HG03135 (cell line): ENCODE results near the gene LIG1.

ENCODE experiments used
- ATAC-seq: cut with Tn5 transposase; IDR thresholded peaks from one replicate; pipeline ENCODE4 v1.9.1; 2021; ENCODE audit warnings: mild to moderate bottlenecking, moderate library complexity; ENCODE audit not compliant: unreplicated experiment

LIG1 gene

GRCh38 chr19:48169939-48170803, at the start of gene LIG1, which contains the start of gene ZSWIM9:
TSS of gene LIG1 (minus strand) at chr19:48170344. CDS start at chr19:48165566, 4,778 bp downstream.
TSS of gene ZSWIM9 (plus strand) at chr19:48170680. CDS start at chr19:48171803, 1,123 bp downstream.
- ATAC-seq: peak; percentile 78

- ATAC-seq: no peak
Observed at GRCh38 chr19:48218997-48219396, 48.9 kb upstream of the LIG1 start.

DNA sequence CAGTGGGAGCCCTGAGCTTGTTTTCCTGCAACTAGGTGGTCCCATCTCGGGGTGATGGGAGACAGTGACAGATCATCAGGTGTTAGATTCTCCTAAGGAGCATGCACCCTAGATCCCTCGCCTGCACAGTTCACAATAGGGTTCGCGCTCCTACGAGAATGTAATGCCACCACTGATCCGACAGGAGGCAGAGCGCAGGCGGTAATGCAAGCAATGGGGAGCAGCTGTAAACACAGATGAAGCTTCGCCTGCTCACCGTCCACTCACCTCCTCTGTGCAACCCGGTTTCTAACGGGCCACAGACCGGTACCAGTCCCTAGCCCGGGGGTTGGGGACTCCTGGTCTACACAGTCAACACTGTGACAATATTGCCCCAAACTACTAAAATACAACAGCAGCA, 46.8 kb upstream of the LIG1 start:
- ATAC-seq: no peak

DNA sequence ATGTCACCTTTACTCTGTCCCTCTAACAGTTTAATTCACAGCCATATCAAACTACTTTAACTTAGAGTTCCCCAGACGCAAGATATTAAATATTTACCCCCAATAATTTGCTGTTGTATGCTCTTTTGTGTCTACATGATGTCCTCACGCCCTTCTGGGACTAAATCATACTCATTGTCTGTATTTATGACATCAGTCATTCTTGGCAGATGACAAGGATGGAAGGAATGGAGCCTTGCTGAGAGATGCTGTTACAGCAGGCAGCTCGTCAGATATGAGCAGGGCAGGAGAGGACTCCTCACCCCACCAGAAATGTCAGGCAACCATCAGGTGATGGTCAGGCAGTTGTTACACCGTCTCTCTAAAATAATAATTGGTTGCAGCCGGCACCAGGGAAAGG, 43.8 kb upstream of the LIG1 start:
- ATAC-seq: no peak

DNA sequence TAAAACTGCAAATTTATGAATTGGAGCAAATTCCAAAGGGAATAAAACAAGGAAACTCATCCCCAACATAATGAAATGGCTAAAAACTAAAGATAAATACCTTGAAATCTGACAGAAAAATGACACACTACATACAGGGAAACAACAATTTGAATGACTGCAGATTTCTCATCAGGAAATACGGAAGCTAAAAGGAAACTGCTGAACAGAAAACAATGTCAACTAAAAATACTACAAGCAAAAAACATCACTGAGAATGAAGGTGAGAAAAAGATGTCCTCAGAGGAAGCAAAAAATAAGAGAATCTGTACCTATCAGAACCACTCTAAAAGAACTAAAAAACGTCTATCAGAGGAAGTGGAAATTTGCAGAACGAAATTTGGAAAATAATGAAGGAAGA, 39.9 kb upstream of the LIG1 start:
- ATAC-seq: no peak

- no peak for ATAC-seq
Observed at GRCh38 chr19:48206397-48207093, 36.4 kb upstream of the LIG1 start.

DNA sequence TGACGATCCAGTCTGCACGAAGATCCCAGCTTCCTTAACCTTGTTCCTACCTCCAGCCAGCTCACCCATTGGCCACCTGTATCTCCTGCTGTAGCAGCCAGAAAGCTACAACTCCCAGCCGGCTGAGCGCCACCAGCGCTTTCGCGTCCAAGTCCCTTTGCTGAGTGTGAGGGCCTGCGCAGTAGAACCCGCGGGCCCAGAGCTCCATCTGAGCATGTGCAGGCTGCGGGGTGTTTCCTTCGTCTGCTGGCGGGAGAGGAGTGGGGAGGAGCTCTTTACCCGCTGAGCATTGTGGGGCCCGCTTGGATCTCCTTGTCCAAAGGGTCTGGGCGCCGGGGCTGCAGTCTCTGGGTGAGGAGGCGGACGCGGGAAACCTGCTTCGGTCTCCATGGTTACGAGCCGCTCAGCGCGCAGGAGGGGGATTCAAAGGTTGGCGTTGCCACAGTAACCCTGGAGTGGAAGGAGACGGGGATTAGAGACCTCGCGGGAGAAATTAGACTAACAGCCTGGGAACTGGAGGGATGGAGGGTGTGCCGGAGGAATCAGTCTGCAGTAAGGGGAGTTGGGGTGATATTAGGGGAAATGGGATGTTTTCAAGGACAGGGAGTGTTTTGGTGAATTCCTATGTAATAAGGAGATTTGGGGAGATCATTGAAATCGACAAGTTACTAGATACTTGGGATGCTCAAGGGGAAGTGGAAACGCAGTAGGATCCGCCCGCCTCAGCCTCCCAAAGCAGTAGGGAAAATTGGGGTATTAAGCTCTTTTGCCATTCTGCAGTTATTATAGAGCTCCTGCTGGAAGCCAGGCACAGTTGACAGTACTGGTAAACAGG, 33.9 kb upstream of the LIG1 start:
- ATAC-seq: peak; percentile 89

- ATAC-seq: no peak
Observed at GRCh38 chr19:48203222-48203793, 33.2 kb upstream of the LIG1 start.

DNA sequence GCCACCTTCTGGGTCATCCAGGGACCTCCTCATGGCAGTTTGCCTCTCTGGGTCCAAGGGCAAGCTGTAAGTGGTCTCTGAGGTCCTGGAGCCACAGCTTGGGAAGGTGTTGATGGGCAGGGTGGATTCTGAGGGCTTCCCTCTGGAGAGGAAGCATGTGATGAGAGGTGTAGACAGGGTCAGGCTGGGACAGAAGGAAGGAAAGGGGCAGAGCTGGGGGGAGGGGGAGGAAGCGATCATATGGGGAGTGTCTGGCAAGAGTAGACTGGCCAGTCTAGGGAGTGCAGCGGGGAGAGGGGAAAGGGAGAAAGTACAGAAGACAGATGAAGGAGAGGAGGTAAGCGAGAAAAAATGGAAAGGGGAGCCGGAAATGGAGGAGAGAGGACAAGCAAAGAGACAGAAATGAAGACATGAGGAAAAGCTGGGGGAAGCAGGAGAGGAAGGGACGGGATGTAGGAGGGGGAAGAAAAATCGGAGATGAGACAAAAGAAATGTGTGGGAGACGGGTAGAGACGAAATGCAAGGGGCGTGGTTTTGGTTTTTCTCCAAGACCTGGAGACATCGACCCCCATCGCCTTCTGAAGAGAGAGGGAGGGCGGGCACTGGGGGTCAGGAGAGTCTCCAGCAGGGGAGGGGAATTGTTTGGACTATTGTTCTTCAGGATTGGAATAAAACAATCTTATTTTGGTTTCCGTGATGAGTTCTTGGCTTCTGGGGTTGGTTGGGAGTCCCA, 27.0 kb upstream of the LIG1 start:
- ATAC-seq: no peak

DNA sequence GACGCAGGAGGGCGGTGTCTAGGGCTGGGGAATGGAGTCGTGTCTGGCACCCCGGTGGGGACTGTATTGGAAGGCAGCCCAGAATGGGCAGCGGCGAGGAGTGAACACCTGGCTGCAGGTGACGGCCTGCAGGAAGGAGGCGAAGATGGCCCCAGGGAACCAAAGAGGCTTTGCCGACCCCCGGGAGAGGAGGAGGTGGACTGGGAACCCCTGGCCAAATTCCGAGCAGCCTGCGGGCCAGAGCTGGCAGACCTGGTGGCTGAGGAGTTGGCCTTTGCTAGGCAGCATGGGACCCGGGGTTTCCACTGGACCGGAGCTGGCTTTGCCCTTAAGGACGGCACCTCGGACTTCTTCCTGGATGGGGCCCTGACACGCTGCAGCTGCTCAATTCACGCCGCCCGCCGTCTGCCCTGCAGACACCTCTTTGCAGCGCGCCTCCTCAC, 26.2 kb upstream of the LIG1 start:
- ATAC-seq: no peak

- no peak for ATAC-seq
Observed at GRCh38 chr19:48194844-48195830, 25.0 kb upstream of the LIG1 start.

DNA sequence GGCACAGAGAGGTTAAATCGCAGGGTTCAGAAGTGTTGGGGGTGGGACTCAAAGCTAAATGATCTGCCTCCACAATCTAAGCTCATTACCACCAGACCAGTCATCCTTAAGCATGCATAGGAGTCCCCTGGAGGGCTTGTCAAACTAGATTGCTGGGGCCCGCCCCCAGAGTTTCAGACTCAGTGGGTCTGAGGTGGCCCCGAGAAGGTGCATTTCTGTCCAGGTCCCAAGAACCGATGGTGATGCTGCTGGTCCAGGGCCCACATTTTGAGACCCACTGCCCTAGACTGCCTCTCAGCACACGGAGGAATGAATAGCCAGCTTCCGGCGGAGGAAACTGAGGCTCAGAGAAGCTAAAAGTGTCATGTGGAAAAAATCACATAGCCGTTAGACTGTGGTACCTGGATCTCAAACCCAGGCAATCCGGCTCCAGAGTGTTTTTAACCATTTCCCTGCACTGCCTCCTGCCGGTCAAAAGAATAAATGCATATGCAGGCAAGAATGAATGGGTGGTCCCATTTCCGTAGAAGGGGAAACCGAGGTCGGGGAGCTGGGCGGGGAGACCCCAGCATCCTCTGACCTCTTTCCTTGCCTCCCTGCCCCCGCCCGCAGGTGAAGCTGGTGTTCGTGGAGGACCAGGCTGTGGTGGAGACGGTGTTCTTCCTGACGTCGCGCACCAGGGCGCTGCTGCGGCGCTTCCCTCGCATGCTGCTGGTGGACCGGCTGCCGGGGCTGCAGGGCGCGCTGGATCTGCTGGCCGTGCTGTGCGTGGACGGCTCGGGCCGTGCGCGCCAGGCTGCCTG, 24.1 kb upstream of the LIG1 start:
- no peak for ATAC-seq

GRCh38 chr19:48192750-48193149, 22.6 kb upstream of the LIG1 start:
- ATAC-seq: no peak

- no peak for ATAC-seq
Observed at GRCh38 chr19:48190885-48191284, 20.7 kb upstream of the LIG1 start.

DNA sequence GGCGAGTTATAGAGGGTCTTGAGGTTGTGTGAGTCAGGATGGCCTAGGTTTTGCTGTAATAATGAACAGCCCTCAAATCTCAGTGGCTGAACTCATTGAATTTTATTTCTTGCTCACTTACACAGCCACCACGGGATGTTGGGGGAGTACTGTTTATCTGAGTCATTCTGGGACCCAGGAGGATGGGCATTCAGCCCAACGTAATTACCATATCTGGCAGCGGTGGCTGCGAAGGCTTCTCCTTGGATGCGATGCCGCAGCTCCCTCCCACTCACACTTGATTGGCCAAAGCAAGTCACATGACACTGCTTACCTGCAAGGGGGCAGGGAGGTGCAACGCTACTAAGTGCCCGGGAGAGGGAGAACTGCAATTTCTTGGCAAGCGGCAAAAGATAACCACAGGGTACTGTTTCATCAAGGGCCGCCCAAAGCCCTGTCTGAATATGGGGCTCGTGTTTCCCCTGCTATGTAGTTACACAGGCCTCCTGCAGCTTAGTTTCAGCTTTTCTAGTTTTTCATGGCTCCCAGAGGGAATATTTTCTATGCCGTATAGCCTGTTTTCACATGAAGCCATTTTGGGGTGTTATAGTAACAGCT, 20.2 kb upstream of the LIG1 start:
- no peak for ATAC-seq

DNA sequence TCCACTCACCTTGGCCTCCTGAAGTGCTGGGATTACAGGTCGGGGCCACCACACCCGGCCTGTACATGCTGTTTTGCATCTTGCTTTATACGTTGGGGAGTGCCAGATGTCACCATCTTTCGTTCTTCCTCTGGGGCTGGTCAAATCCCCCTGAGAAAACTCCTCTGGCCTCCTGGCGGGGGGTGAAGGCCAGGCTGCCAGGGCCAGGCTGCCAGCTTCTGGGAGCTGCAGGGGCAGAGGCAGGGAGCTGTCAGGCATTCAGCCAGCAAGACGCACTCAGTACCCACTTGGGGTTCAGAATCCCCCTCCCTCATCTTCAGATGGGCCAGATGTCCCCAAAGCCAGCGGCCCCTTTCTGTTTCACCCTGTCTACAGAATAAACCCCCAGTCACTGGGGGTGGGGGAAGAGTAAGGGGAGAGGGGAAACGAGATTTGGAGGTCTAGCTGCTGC, 16.4 kb upstream of the LIG1 start:
- peak; percentile 53 for ATAC-seq

- ATAC-seq: peak; percentile 36
Observed at GRCh38 chr19:48186015-48186414, 15.9 kb upstream of the LIG1 start.

- no peak for ATAC-seq
Observed at GRCh38 chr19:48183356-48183755, 13.2 kb upstream of the LIG1 start.
